PC-9 (cell line): ENCODE results near the gene ZDHHC11. TPM values are rescaled to one million over a fixed set of nuclear protein-coding genes. Genes with fewer than 3 reads are reported as not detected.

Source experiments
- BruUV-seq: library from RNA; stranded (reverse); fragments of 400-500 nt; replicated peaks from 2 replicates; lab custom pipeline; 2021; lab: Mats Ljungman, UMichigan
- CTCF ChIA-PET: fragments of 300-600 bp; sonication (Branson Sonifier 250); formaldehyde crosslinking; loops from one replicate; lab custom pipeline; 2022; ENCODE audit warnings: antibody characterized with exemption; lab: Charles Lee
- POLR2A ChIA-PET: fragments of 300-600 bp; sonication (Branson Sonifier 250); formaldehyde crosslinking; loops from one replicate; lab custom pipeline; 2022; ENCODE audit warnings: antibody characterized with exemption; ENCODE audit not compliant: unreplicated experiment; lab: Charles Lee
- DNase-seq, 2 experiments: peaks; one replicate each; pipeline versions ENCODE4 v3.0.0 to v3.0.0-alpha.2; 2015 to 2022; ENCODE audit warnings: mixed read lengths in 1 of 2
- H2AFZ ChIP-seq: fragments of 200-600 bp; sonication (generic); 2 replicates; pipeline ENCODE4 v1.8.1; 2017; ENCODE audit warnings: antibody characterized with exemption
- H3F3A ChIP-seq: fragments of 200-600 bp; sonication (generic); 2 replicates; pipeline ENCODE4 v1.8.1; 2017; ENCODE audit warnings: antibody characterized with exemption, mild to moderate bottlenecking, low read depth; ENCODE audit not compliant: insufficient read depth
- H3K27ac ChIP-seq: fragments of 200-600 bp; sonication (generic); 2 replicates; pipeline ENCODE4 v1.6.1; 2016; ENCODE audit warnings: mixed run types
- H3K27me3 ChIP-seq: fragments of 200-600 bp; sonication (generic); 2 replicates; pipeline ENCODE4 v1.6.1; 2016; ENCODE audit warnings: low read depth, mixed run types; ENCODE audit not compliant: insufficient read depth
- H3K36me3 ChIP-seq: fragments of 200-600 bp; sonication (generic); 2 replicates; pipeline ENCODE4 v1.6.1; 2016; ENCODE audit warnings: low read depth, mixed run types
- H3K4me1 ChIP-seq: fragments of 200-600 bp; sonication (generic); replicated peaks from 2 replicates; pipeline ENCODE4 v1.6.1; 2016; ENCODE audit warnings: mixed run types; ENCODE audit not compliant: insufficient read depth
- H3K4me2 ChIP-seq: fragments of 200-600 bp; sonication (generic); 2 replicates; pipeline ENCODE4 v1.6.1; 2017; ENCODE audit warnings: mixed run types
- H3K4me3 ChIP-seq: fragments of 200-600 bp; sonication (generic); 2 replicates; pipeline ENCODE4 v1.6.1; 2016; ENCODE audit warnings: mixed run types
- H3K79me2 ChIP-seq: fragments of 200-600 bp; sonication (generic); 2 replicates; pipeline ENCODE4 v1.6.1; 2017; ENCODE audit warnings: low read depth, mixed run types
- H3K9me2 ChIP-seq: fragments of 200-600 bp; sonication (generic); 2 replicates; pipeline ENCODE4 v1.8.1; 2017; ENCODE audit warnings: mild to moderate bottlenecking; ENCODE audit not compliant: insufficient read depth
- H3K9me3 ChIP-seq: fragments of 200-600 bp; sonication (generic); 2 replicates; pipeline ENCODE4 v1.8.1; 2016; ENCODE audit warnings: low read depth; ENCODE audit not compliant: insufficient read depth
- H4K20me1 ChIP-seq: fragments of 200-600 bp; sonication (generic); 2 replicates; pipeline ENCODE4 v1.8.1; 2017; ENCODE audit not compliant: insufficient read depth
- EZH2 ChIP-seq: fragments of 200-600 bp; sonication (generic); IDR thresholded peaks from 2 replicates; pipeline ENCODE4 v1.8.0; 2017; ENCODE audit warnings: antibody characterized with exemption, low read depth
- intact Hi-C: fragments of 100-400 bp; cut with micrococcal nuclease; formaldehyde crosslinking; loops from one replicate; pipeline ENCODE4 v1.10.0; 2022; ENCODE audit not compliant: unreplicated experiment
- total RNA-seq: library from RNA; stranded (reverse); gene quantifications from 2 replicates; pipeline ENCODE4 v1.2.3, GENCODE V29; 2021
- TF ChIP-seq, protein P1 (sequence below): fragments of 200-600 bp; sonication (generic); conservative IDR thresholded peaks from 2 replicates; pipeline ENCODE4 v1.6.1; 2017; ENCODE audit warnings: mixed run types, antibody characterized with exemption, mild to moderate bottlenecking, moderate library complexity

The ZDHHC11 gene
- total RNA-seq, 1 experiment from 2014 or later = 13.1 TPM

DNA sequence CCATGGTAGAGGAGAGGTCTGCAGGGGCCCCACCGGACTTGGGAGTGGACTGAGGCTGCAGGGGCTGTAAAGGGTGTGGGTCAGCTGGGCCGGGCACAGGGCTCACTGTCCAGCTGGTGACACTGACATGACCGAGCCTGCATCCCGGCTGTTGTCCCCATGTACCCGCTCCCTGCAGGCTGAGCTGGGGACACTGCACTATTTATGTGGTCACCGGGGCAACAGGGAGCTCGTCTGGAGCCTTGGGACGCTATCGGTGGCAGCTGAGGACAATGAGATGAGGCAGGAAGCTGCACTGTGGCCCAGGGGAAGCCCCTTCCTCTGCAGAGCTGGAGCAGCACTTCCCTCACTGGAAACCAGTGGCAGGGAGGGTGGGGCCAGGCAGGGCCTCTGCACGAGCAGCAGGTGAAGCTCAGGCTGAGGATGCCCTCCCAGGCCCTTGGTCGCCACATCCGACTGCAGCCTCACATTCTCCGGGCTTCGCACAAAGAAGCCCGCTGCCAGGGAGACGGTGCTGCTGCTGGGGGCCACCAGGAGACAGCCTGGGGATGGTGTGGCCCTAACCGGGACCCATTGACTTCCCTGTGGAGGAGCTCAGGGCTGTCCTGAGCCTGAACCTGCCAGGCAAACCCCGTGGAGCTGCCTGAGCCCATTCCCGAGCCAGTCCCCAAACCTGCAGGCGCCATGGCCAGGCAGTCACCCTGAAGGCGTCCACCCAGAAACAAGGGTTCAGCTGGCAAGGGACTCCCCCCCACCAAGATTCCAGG is 92.7 kb downstream of the ZDHHC11 start:
- H2AFZ ChIP-seq = no peak overlapping the region
- CTCF ChIA-PET = no interaction called here
- peak in 1 of 2 experiments; percentile 58 for DNase-seq
- no peak overlapping the region for H3K4me3 ChIP-seq
- H3K4me1 ChIP-seq = 0 out of 2 replicates have a peak, but pooled peaks cover 4% of the 10 kb centered on the region
- intact Hi-C loops = loop anchor here (2.0 kb wide), 3 partner anchors 27 to 89 kb away; partner anchors contain the start of gene ZDHHC11B
- no peak overlapping the region for H3K4me2 ChIP-seq
- H3K27me3 ChIP-seq = peaks cover 69% of the 10 kb centered on the region
- no peaks in the 10 kb centered on the region for H4K20me1 ChIP-seq
- no peaks in the 10 kb centered on the region for H3K9me2 ChIP-seq
- no peaks in the 10 kb centered on the region for H3K79me2 ChIP-seq
- POLR2A ChIA-PET = no interaction called here
- no peaks in the 10 kb centered on the region for H3K36me3 ChIP-seq
- H3K9me3 ChIP-seq = no peaks in the 10 kb centered on the region
- H3F3A ChIP-seq = no peaks in the 10 kb centered on the region
- TF ChIP-seq, protein P1, sequence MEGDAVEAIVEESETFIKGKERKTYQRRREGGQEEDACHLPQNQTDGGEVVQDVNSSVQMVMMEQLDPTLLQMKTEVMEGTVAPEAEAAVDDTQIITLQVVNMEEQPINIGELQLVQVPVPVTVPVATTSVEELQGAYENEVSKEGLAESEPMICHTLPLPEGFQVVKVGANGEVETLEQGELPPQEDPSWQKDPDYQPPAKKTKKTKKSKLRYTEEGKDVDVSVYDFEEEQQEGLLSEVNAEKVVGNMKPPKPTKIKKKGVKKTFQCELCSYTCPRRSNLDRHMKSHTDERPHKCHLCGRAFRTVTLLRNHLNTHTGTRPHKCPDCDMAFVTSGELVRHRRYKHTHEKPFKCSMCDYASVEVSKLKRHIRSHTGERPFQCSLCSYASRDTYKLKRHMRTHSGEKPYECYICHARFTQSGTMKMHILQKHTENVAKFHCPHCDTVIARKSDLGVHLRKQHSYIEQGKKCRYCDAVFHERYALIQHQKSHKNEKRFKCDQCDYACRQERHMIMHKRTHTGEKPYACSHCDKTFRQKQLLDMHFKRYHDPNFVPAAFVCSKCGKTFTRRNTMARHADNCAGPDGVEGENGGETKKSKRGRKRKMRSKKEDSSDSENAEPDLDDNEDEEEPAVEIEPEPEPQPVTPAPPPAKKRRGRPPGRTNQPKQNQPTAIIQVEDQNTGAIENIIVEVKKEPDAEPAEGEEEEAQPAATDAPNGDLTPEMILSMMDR = no peak
- TF ChIP-seq EZH2 = no peak
- H3K27ac ChIP-seq = no peak overlapping the region
- no TSS peak for BruUV-seq

DNA sequence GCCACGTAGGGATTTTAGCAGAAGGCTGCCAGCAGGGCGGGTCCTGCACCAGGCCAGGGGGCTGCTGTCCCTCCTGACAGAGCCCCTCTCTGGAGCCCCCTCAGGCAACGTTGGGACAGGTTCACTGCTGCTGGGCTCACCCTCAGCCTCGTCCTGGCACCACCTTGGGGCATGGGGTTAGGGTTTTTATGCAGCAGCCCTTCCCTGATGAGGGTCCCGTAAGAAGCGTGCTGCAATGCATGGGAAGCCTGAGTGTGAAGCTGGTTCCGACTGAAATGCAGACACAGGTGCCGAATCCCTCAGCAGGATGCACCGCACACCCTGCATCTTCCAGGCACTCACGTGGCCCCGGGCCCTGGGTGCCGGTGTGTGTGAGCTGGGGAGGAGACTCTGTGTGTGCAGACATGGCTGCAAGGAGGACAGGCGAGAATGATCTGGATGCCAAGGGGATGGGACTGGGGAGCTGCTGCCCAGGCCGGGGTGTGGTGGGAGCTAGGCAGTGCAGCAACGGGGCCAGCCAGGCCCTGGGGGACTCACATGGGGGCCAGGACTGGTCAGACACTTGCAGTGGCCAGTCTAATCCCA is 93.3 kb downstream of the ZDHHC11 start:
- no peak overlapping the region for H3K27ac ChIP-seq
- ChIA-PET POLR2A (no interaction called here), CTCF (no interaction called here)
- intact Hi-C loops = loop anchor here (2.0 kb wide), 1 partner anchor 89 kb away; no protein-coding TSS in a partner anchor
- no peaks in the 10 kb centered on the region for H4K20me1 ChIP-seq
- DNase-seq = no peak
- H3K4me3 ChIP-seq = no peak overlapping the region
- no peak overlapping the region for H2AFZ ChIP-seq
- H3K79me2 ChIP-seq = no peaks in the 10 kb centered on the region
- TF ChIP-seq EZH2 = no peak
- TF ChIP-seq, protein P1 = no peak
- no TSS peak for BruUV-seq
- H3F3A ChIP-seq = no peaks in the 10 kb centered on the region
- H3K27me3 ChIP-seq = peaks cover 62% of the 10 kb centered on the region
- H3K36me3 ChIP-seq = no peaks in the 10 kb centered on the region
- no peak overlapping the region for H3K4me2 ChIP-seq
- H3K4me1 ChIP-seq = 0 out of 2 replicates have a peak, but pooled peaks cover 4% of the 10 kb centered on the region
- no peaks in the 10 kb centered on the region for H3K9me3 ChIP-seq
- H3K9me2 ChIP-seq = no peaks in the 10 kb centered on the region

DNA sequence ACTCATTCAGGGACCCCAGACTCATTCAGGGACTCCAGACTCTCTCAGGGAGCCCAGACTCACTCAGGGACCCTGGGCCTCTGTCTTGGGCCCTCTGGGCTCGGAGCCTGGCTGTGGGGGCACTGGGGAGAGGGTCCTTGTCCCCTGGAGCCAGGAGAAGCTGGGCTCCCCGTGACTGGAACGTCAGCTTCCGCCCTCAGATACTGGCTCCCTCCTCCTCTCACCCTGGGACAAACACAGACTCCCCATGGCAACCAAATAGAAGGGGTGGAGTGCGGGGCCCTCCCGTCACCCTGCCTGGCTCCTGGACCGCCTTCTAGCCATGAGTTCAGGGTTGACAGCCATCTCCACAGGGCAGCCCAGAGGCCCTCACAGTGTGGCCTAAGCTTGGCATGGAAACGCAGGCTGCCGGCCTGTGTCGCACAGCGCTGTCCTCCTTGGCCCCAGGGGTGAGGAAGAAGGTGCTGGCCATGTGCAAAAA is 93.9 kb downstream of the ZDHHC11 start:
- no peaks in the 10 kb centered on the region for H3K9me3 ChIP-seq
- no peak for DNase-seq
- no peak overlapping the region for H3K4me2 ChIP-seq
- H3K36me3 ChIP-seq = no peaks in the 10 kb centered on the region
- H4K20me1 ChIP-seq = no peaks in the 10 kb centered on the region
- CTCF ChIA-PET = no interaction called here
- no peaks in the 10 kb centered on the region for H3K9me2 ChIP-seq
- H3F3A ChIP-seq = no peaks in the 10 kb centered on the region
- no peak overlapping the region for H3K4me3 ChIP-seq
- intact Hi-C loops = loop anchor here (2.0 kb wide), 1 partner anchor 90 kb away; no protein-coding TSS in a partner anchor
- no peak for TF ChIP-seq EZH2
- TF ChIP-seq, protein P1 = no peak
- no peaks in the 10 kb centered on the region for H3K79me2 ChIP-seq
- H3K4me1 ChIP-seq = 0 out of 2 replicates have a peak, but pooled peaks cover 4% of the 10 kb centered on the region
- POLR2A ChIA-PET = no interaction called here
- H2AFZ ChIP-seq = no peak overlapping the region
- no TSS peak for BruUV-seq
- peaks cover 61% of the 10 kb centered on the region for H3K27me3 ChIP-seq
- no peak overlapping the region for H3K27ac ChIP-seq
